ENCODE measurements around the gene PDE6B.

DNA sequence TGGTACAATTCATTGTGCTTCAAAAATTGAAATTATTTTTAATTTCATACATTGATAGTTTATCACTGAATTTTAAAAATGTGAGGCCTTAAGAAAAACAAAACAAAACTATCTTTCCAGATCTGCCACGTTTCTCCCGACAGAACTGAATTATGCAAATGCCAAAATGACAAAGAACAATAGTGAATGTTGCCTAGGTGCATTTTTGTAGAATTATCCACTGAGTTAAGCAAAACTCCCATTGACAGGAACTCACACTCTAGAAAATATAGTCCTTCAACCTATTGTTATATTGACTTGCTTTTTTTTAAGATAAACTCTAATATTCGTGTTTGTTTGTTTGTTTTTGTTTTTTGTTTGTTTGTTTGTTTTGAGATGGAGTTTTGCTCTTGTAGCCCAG is 86.7 kb downstream of the PDE6B start:
- TF ChIP-seq CTCF (IDR thresholded peaks at IDR 0.05 in 4 of 5, conservative IDR thresholded peaks at IDR 0.05 in 1 of 5) (no peak), POLR2A (IDR thresholded peaks at IDR 0.05) (no peak)

Measured in gastrocnemius medialis (tissue), 4 donors.